Peyer's patch (tissue), 4 donors: ENCODE results near the gene ZNF785. TPM values are rescaled to one million over a fixed set of nuclear protein-coding genes. Genes with fewer than 3 reads are reported as not detected.

ENCODE experiments used
- DNase-seq, 3 donors: peaks; one replicate each; pipeline ENCODE4 v3.0.0-alpha.2; 2017 to 2019
- H3K27ac ChIP-seq, 4 donors: fragments of 200-600 bp; sonication (generic); one replicate each; pipeline ENCODE4 v1.5.1; 2016 to 2019
- H3K27me3 ChIP-seq, 2 donors: fragments of 200-600 bp; sonication (generic); one replicate each; pipeline ENCODE4 v1.5.1; 2019
- H3K36me3 ChIP-seq, 3 donors: fragments of 200-600 bp; sonication (generic); one replicate each; pipeline ENCODE4 v1.5.1; 2016 to 2019
- H3K4me1 ChIP-seq, 4 donors: fragments of 200-600 bp; sonication (generic); one replicate each; pipeline ENCODE4 v1.5.1; 2016 to 2019
- H3K4me3 ChIP-seq, 4 donors: fragments of 200-600 bp; sonication (generic); 1 replicate in 3 of 4; 2 replicates in 1 of 4; pipeline ENCODE4 v1.5.1; 2016 to 2019; ENCODE audit warnings: mild to moderate bottlenecking in 1 of 4
- H3K9me3 ChIP-seq, 4 donors: fragments of 200-600 bp; sonication (generic); one replicate each; pipeline ENCODE4 v1.5.1; 2016 to 2019; ENCODE audit warnings: mild to moderate bottlenecking in 1 of 4
- CTCF ChIP-seq, 6 experiments: fragments of 450-650 bp in 4 of 6; fragments of 200-600 bp in 2 of 6; sonication (generic) in 1 of 6; IDR thresholded peaks; one replicate each; pipeline ENCODE4 v1.5.1; 2017 to 2019; ENCODE audit warnings: antibody characterized with exemption in 6 of 6, mild to moderate bottlenecking in 3 of 6, moderate library complexity in 1 of 6
- POLR2A ChIP-seq, 2 donors: fragments of 450-650 bp; IDR thresholded peaks; one replicate each; pipeline ENCODE4 v1.5.1; 2017; ENCODE audit warnings: antibody characterized with exemption in 2 of 2, mild to moderate bottlenecking in 2 of 2, moderate library complexity in 2 of 2
- total RNA-seq, 4 donors: library from RNA; depleted of rRNA; stranded (reverse); fragments of >200 nt; gene quantifications; one replicate each; pipeline ENCODE4 v1.1.0, GENCODE V29; 2016

The ZNF785 gene
- total RNA-seq, 4 donors from 2014 or later = 13.7 to 55.0 (median 29.3) TPM

GRCh38 chr16:30623536-30624283, 38.2 kb upstream of the ZNF785 start:
- H3K27ac ChIP-seq = no peak overlapping the region
- peaks cover 0 to 3% (median 0%) of the 10 kb centered on the region in 4 donors for H3K4me1 ChIP-seq
- no peaks in the 10 kb centered on the region for H3K27me3 ChIP-seq
- no peak for DNase-seq
- H3K9me3 ChIP-seq = no peaks in the 10 kb centered on the region
- TF ChIP-seq POLR2A (IDR thresholded peaks at IDR 0.05) = no peak
- no peak for TF ChIP-seq CTCF (IDR thresholded peaks at IDR 0.05)
- H3K4me3 ChIP-seq = no peak overlapping the region
- H3K36me3 ChIP-seq = no peaks in the 10 kb centered on the region

DNA sequence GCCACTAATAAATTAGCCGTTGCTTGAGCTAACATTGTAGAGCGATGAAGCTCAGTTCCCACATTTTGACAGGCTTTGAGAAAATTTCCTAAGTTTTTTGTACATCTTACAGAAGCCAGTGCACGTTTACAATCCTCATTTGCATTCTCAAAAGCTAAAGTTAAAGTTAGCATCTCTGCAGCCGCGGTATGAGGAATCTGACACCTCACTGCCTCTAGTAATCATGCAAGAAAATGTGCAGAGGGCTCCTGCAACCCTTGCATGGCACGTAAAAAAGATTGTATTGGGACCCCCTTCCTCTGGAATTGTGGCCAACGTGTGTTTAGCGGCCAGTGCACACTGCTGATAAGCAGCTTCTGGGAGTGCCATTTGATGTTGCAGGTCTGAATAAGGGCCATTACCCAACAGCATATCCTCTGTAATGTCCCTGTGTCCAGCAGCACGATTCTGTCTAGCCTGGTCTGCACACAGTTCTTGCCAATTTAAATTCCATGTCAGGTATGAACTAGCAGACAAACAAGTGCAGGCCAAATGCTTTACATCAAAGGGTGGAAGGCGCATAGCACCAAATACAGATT, 37.0 kb upstream of the ZNF785 start:
- no peak overlapping the region for H3K27ac ChIP-seq
- no peak for TF ChIP-seq CTCF (IDR thresholded peaks at IDR 0.05)
- no peak for TF ChIP-seq POLR2A (IDR thresholded peaks at IDR 0.05)

DNA sequence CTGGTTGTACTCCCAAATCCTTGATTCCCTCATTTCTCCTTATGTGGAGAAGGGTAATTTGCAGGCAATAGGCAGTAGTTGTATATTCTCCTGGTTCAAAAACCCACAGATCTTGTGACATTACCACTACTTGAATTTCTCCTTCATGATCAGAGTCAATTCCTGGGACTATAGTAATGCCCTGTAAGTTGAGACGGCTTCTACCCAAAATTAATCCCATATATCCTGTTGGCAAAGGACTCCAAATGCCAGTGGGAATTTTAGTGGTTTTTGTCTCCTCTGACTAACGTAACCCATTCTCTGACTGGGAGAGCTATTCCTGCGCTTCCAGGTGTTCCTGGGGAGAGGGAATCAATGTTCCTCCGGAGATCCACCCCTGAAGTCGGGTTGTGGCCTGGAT, 36.3 kb upstream of the ZNF785 start:
- TF ChIP-seq POLR2A (IDR thresholded peaks at IDR 0.05) (no peak), CTCF (IDR thresholded peaks at IDR 0.05) (no peak)
- H3K4me3 ChIP-seq = no peak overlapping the region

More for the DNA sequence above, 37.0 kb upstream of the ZNF785 start:
- no peaks in the 10 kb centered on the region for H3K9me3 ChIP-seq
- no peak for DNase-seq
- no peaks in the 10 kb centered on the region for H3K27me3 ChIP-seq
- H3K36me3 ChIP-seq = no peaks in the 10 kb centered on the region
- H3K4me1 ChIP-seq = no peaks in the 10 kb centered on the region
- H3K4me3 ChIP-seq = no peak overlapping the region

DNA sequence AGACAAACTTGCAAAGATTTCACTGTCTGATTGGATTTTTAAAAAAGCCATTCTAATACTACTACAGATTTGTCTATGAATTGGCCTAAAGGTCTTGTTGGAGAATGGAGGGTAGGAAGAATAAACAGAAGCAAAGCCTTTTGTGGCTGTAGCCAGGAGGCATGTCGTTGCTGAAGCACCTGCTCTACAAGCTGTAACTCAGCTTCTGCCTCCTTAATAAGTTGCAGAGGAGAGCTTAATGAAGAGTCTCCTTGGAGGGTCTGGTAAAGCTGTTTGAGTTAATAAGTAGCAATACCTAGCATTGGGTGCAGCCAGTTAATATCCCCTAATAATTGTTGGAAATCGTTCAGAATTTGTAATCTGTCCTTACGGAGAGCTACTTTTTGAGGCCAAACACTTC, 34.7 kb upstream of the ZNF785 start:
- Histone ChIP-seq H3K27me3 (no peaks in the 10 kb centered on the region), H3K4me3 (no peak overlapping the region), H3K27ac (no peak overlapping the region), H3K4me1 (peaks cover 0 to 3% (median 0%) of the 10 kb centered on the region in 4 donors), H3K9me3 (no peaks in the 10 kb centered on the region), H3K36me3 (no peaks in the 10 kb centered on the region)
- DNase-seq = no peak
- TF ChIP-seq CTCF (IDR thresholded peaks at IDR 0.05) = no peak

More for the DNA sequence above, 36.3 kb upstream of the ZNF785 start:
- no peaks in the 10 kb centered on the region for H3K4me1 ChIP-seq
- no peaks in the 10 kb centered on the region for H3K9me3 ChIP-seq
- no peaks in the 10 kb centered on the region for H3K27me3 ChIP-seq
- DNase-seq = no peak
- no peaks in the 10 kb centered on the region for H3K36me3 ChIP-seq
- no peak overlapping the region for H3K27ac ChIP-seq

GRCh38 chr16:30619638-30620037, 34.1 kb upstream of the ZNF785 start:
- Histone ChIP-seq H3K27me3 (no peaks in the 10 kb centered on the region), H3K4me3 (no peak overlapping the region), H3K36me3 (no peaks in the 10 kb centered on the region), H3K4me1 (peaks cover 0 to 3% (median 0%) of the 10 kb centered on the region in 4 donors), H3K27ac (no peak overlapping the region), H3K9me3 (no peaks in the 10 kb centered on the region)
- no peak for DNase-seq
- TF ChIP-seq CTCF (IDR thresholded peaks at IDR 0.05) (no peak), POLR2A (IDR thresholded peaks at IDR 0.05) (no peak)
